A549 (cell line): ENCODE results near the gene ORC1.

Experiments used
- CBX8 ChIP-seq: fragments of 200-600 bp; sonication (generic); IDR thresholded peaks from 2 replicates; pipeline ENCODE4 v1.6.1; 2016
- ELK1 ChIP-seq: fragments of 150-350 bp; IDR thresholded peaks from 2 replicates; pipeline ENCODE4 v1.6.1; 2014; ENCODE audit warnings: low read depth, mild to moderate bottlenecking, low read length
- EP300 ChIP-seq, 2 experiments: fragments of >200 bp; sonication (Bioruptor Twin); formaldehyde crosslinking; IDR thresholded peaks; 2 replicates in 1 of 2; 3 replicates in 1 of 2; pipeline ENCODE4 v1.6.1; 2016 to 2017
- HDAC2 ChIP-seq: fragments of 200-600 bp; sonication (generic); IDR thresholded peaks from 2 replicates; pipeline ENCODE4 v1.6.1; 2016
- JUN ChIP-seq, 2 experiments: fragments of >200 bp; sonication (Bioruptor Twin); formaldehyde crosslinking; IDR thresholded peaks; 2 replicates in 1 of 2; 3 replicates in 1 of 2; pipeline ENCODE4 v1.6.1; 2016 to 2017
- MAZ ChIP-seq: fragments of 150-350 bp; IDR thresholded peaks from 2 replicates; pipeline ENCODE4 v1.6.1; 2014; ENCODE audit warnings: antibody characterized with exemption, low read depth, low read length, borderline replicate concordance
- MYC ChIP-seq: IDR thresholded peaks from 2 replicates; pipeline ENCODE4 v1.6.1; 2012; ENCODE audit warnings: mild to moderate bottlenecking, inconsistent platforms, low read length, improper control_type of control experiment, borderline replicate concordance
- POLR2A ChIP-seq: IDR thresholded peaks from 2 replicates; pipeline ENCODE4 v1.6.1; 2012; ENCODE audit warnings: mild to moderate bottlenecking, low read length
- RCOR1 ChIP-seq: fragments of 150-350 bp; IDR thresholded peaks from 2 replicates; pipeline ENCODE4 v1.6.1; 2014; ENCODE audit warnings: antibody characterized with exemption, low read length, low read depth
- REST ChIP-seq: fragments of 200-600 bp; sonication (generic); IDR thresholded peaks from 2 replicates; pipeline ENCODE4 v1.6.1; 2016; ENCODE audit warnings: antibody characterized with exemption, mild to moderate bottlenecking, moderate library complexity
- RFX5 ChIP-seq: fragments of 450-650 bp; IDR thresholded peaks from 2 replicates; pipeline ENCODE4 v1.7.1; 2014; ENCODE audit warnings: antibody characterized with exemption, mild to moderate bottlenecking, moderate library complexity
- TF ChIP-seq, protein P1 (sequence below): fragments of >200 bp; sonication (Bioruptor Twin); formaldehyde crosslinking; IDR thresholded peaks from 3 replicates; pipeline ENCODE4 v1.5.1; 2016

DNA sequence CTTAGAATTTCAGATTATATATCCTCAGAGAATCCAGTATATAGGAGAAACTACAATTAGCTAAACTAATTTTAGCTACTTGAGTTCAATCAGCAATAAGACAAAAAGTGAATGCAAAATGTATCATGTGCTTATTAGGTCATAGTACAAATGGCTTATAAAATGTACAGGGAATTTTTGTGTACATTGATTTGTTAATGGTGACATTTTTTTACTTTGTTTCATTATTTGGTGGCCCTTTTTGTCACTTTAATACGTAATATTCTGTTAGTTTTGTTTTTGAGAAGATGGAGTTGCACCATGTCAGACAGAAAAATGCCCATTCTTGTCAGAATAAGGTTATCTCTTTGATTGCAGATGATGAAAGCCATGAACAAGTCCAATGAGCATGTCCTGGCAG, 71.8 kb downstream of the ORC1 start:
- TF ChIP-seq REST, result no peak
- TF ChIP-seq, protein P1, sequence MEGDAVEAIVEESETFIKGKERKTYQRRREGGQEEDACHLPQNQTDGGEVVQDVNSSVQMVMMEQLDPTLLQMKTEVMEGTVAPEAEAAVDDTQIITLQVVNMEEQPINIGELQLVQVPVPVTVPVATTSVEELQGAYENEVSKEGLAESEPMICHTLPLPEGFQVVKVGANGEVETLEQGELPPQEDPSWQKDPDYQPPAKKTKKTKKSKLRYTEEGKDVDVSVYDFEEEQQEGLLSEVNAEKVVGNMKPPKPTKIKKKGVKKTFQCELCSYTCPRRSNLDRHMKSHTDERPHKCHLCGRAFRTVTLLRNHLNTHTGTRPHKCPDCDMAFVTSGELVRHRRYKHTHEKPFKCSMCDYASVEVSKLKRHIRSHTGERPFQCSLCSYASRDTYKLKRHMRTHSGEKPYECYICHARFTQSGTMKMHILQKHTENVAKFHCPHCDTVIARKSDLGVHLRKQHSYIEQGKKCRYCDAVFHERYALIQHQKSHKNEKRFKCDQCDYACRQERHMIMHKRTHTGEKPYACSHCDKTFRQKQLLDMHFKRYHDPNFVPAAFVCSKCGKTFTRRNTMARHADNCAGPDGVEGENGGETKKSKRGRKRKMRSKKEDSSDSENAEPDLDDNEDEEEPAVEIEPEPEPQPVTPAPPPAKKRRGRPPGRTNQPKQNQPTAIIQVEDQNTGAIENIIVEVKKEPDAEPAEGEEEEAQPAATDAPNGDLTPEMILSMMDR, result no peak
- TF ChIP-seq RCOR1, result no peak
- TF ChIP-seq CBX8, result no peak
- TF ChIP-seq MYC, result no peak
- TF ChIP-seq POLR2A, result no peak
- no peak for TF ChIP-seq ELK1
- TF ChIP-seq RFX5, result no peak
- no peak for TF ChIP-seq HDAC2
- no peak for TF ChIP-seq EP300 (IDR thresholded peaks at IDR 0.05)
- TF ChIP-seq JUN (IDR thresholded peaks at IDR 0.05), result no peak
- no peak for TF ChIP-seq MAZ
